Neural progenitor cell (in vitro differentiated cells): ENCODE measurements around the gene PHF3. TPM values are rescaled to one million over a fixed set of nuclear protein-coding genes. Genes with fewer than 3 reads are reported as not detected.
A peak's percentile ranks its signal among the peaks of the same experiment; 100 is the strongest.

Experiments used
- DNase-seq: peaks from one replicate; pipeline ENCODE4 v3.0.0-alpha.2; 2016; ENCODE audit warnings: low spot score
- H2AFZ ChIP-seq: fragments of 200-600 bp; sonication (generic); replicated peaks from 2 replicates; pipeline ENCODE4 v1.6.1; 2016; ENCODE audit warnings: antibody characterized with exemption
- H3F3A ChIP-seq: fragments of 200-600 bp; sonication (generic); 2 replicates; pipeline ENCODE4 v1.6.1; 2016; ENCODE audit warnings: antibody characterized with exemption, low read depth
- H3K27ac ChIP-seq: fragments of 200-600 bp; sonication (generic); 2 replicates; pipeline ENCODE4 v1.5.1; 2016; ENCODE audit warnings: mild to moderate bottlenecking
- H3K27me3 ChIP-seq: fragments of 200-600 bp; sonication (generic); 2 replicates; pipeline ENCODE4 v1.6.1; 2016; ENCODE audit warnings: mild to moderate bottlenecking, moderate library complexity
- H3K36me3 ChIP-seq: fragments of 200-600 bp; sonication (generic); 2 replicates; pipeline ENCODE4 v1.5.1; 2016
- H3K4me1 ChIP-seq: fragments of 200-600 bp; sonication (generic); 2 replicates; pipeline ENCODE4 v1.6.1; 2016; ENCODE audit warnings: mixed run types
- H3K4me2 ChIP-seq: fragments of 200-600 bp; sonication (generic); 2 replicates; pipeline ENCODE4 v1.6.1; 2016
- H3K4me3 ChIP-seq: fragments of 200-600 bp; sonication (generic); 2 replicates; pipeline ENCODE4 v1.5.1; 2016
- H3K79me2 ChIP-seq: fragments of 200-600 bp; sonication (generic); 2 replicates; pipeline ENCODE4 v1.6.1; 2016; ENCODE audit warnings: low read depth
- H3K9ac ChIP-seq: fragments of 200-600 bp; sonication (generic); 2 replicates; pipeline ENCODE4 v1.6.1; 2016
- H3K9me3 ChIP-seq: fragments of 200-600 bp; sonication (generic); 2 replicates; pipeline ENCODE4 v1.5.1; 2016; ENCODE audit warnings: low read depth
- H4K20me1 ChIP-seq: fragments of 200-600 bp; sonication (generic); 2 replicates; pipeline ENCODE4 v1.6.1; 2016; ENCODE audit warnings: low read depth
- H3K27ac Mint-ChIP-seq: 3 replicates; pipeline ENCODE4 v1.8.0; 2021; ENCODE audit warnings: mixed read lengths
- H3K27me3 Mint-ChIP-seq: 2 replicates; pipeline ENCODE4 v1.8.0; 2022; ENCODE audit warnings: low read depth, mild to moderate bottlenecking, inconsistent platforms, moderate library complexity, mixed read lengths; ENCODE audit not compliant: insufficient read depth
- H3K36me3 Mint-ChIP-seq: 3 replicates; pipeline ENCODE4 v1.8.0; 2021; ENCODE audit warnings: mixed read lengths
- H3K4me1 Mint-ChIP-seq: 3 replicates; pipeline ENCODE4 v1.8.0; 2021; ENCODE audit warnings: mixed read lengths
- H3K4me3 Mint-ChIP-seq: 3 replicates; pipeline ENCODE4 v1.8.0; 2021; ENCODE audit warnings: mild to moderate bottlenecking, moderate library complexity, mixed read lengths
- H3K9me3 Mint-ChIP-seq: 3 replicates; pipeline ENCODE4 v1.8.0; 2020; ENCODE audit warnings: mixed read lengths
- EZH2 ChIP-seq: fragments of 200-600 bp; sonication (generic); IDR thresholded peaks from 2 replicates; pipeline ENCODE4 v1.6.1; 2017; ENCODE audit warnings: antibody characterized with exemption, mild to moderate bottlenecking, moderate library complexity
- EZH2phosphoT487 ChIP-seq: fragments of 200-600 bp; sonication (generic); IDR thresholded peaks from 2 replicates; pipeline ENCODE4 v1.6.1; 2017; ENCODE audit warnings: antibody characterized with exemption
- small RNA-seq: library from RNA; depleted of rRNA; stranded (forward); fragments of <200 nt; gene quantifications from one replicate; pipeline ENCODE3, GENCODE V24; 2015
- total RNA-seq: library from RNA; depleted of rRNA; stranded (reverse); fragments of >200 nt; gene quantifications from 2 replicates; pipeline ENCODE4 v1.2.3, GENCODE V29; 2015; ENCODE audit warnings: low replicate concordance
- TF ChIP-seq, protein P1 (sequence below): fragments of 200-600 bp; sonication (generic); IDR thresholded peaks from 2 replicates; pipeline ENCODE4 v1.5.1; 2017; ENCODE audit warnings: antibody characterized with exemption, mild to moderate bottlenecking

PHF3 gene
- total RNA-seq, 1 donor from 2014 or later = 100 TPM

GRCh38 chr6:63764318-63764916, 128.8 kb downstream of the PHF3 start:
- Histone ChIP-seq H3K4me3 (no peak overlapping the region), H3K4me2 (no peak overlapping the region), H3K4me1 (no peaks in the 10 kb centered on the region), H3K36me3 (no peaks in the 10 kb centered on the region), H3F3A (no peaks in the 10 kb centered on the region), H4K20me1 (no peaks in the 10 kb centered on the region), H3K9ac (no peak overlapping the region), H2AFZ (no peak overlapping the region), H3K79me2 (no peaks in the 10 kb centered on the region), H3K27me3 (no peaks in the 10 kb centered on the region), H3K9me3 (no peaks in the 10 kb centered on the region), H3K27ac (no peak overlapping the region)
- DNase-seq = peak; percentile 56
- H3K27me3 Mint-ChIP-seq = no peaks in the 10 kb centered on the region
- H3K36me3 Mint-ChIP-seq = no peaks in the 10 kb centered on the region
- TF ChIP-seq, protein P1, sequence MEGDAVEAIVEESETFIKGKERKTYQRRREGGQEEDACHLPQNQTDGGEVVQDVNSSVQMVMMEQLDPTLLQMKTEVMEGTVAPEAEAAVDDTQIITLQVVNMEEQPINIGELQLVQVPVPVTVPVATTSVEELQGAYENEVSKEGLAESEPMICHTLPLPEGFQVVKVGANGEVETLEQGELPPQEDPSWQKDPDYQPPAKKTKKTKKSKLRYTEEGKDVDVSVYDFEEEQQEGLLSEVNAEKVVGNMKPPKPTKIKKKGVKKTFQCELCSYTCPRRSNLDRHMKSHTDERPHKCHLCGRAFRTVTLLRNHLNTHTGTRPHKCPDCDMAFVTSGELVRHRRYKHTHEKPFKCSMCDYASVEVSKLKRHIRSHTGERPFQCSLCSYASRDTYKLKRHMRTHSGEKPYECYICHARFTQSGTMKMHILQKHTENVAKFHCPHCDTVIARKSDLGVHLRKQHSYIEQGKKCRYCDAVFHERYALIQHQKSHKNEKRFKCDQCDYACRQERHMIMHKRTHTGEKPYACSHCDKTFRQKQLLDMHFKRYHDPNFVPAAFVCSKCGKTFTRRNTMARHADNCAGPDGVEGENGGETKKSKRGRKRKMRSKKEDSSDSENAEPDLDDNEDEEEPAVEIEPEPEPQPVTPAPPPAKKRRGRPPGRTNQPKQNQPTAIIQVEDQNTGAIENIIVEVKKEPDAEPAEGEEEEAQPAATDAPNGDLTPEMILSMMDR = peak; percentile 76
- no peak for TF ChIP-seq EZH2
- no peak for TF ChIP-seq EZH2phosphoT487
- H3K9me3 Mint-ChIP-seq = peaks cover 6% of the 10 kb centered on the region
- no peaks in the 10 kb centered on the region for H3K4me1 Mint-ChIP-seq
- H3K27ac Mint-ChIP-seq = no peak overlapping the region
- H3K4me3 Mint-ChIP-seq = no peak overlapping the region

Small RNAs within 50 kb of the gene (small RNA-seq; reads per million reads assigned to genes)
- gene AL513043.1 = not detected

Other genes starting within 250 kb of the PHF3 start
- 13.8 and 31.3 TPM in 2 replicates for gene PTP4A1, start 63.3 kb upstream of the PHF3 start, total RNA-seq